Measurements from ENCODE around the gene ZBTB7C.
A peak's percentile ranks its signal among the peaks of the same experiment; 100 is the strongest.

Gene ZBTB7C

DNA sequence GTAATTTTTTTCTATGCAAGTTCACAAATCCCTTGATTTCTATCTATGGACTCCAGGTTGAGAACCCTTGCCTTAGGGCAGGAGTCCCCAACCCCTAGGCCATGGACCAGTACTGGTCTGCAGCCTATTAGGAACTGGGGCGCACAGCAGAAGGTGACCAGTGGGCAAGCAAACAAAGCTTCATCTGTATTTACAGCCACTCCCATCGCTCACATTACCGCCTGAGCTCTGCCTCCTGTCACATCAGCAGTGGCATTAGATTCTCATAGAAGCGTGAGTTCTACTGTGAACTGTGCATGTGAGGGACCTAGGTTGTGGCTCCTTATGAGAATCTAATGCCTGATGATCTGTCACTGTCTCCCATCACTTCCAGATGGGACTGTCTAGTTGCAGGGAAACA is 408.5 kb downstream of the ZBTB7C start:
- Histone ChIP-seq H3K4me3 (ENCODE audit: low read depth in 1 of 2, low read length in 1 of 2) (no peak overlapping the region), H3K27me3 (no peaks in the 10 kb centered on the region), H3K9me3 (no peaks in the 10 kb centered on the region), H3K27ac (no peak overlapping the region), H3K4me1 (ENCODE audit: control insufficient read depth in 1 of 2, insufficient read depth in 1 of 2, low read depth in 1 of 2, low read length in 1 of 2) (peaks cover 4 to 9% of the 10 kb centered on the region in 2 experiments), H3K36me3 (no peaks in the 10 kb centered on the region)
- TF ChIP-seq, protein P1, sequence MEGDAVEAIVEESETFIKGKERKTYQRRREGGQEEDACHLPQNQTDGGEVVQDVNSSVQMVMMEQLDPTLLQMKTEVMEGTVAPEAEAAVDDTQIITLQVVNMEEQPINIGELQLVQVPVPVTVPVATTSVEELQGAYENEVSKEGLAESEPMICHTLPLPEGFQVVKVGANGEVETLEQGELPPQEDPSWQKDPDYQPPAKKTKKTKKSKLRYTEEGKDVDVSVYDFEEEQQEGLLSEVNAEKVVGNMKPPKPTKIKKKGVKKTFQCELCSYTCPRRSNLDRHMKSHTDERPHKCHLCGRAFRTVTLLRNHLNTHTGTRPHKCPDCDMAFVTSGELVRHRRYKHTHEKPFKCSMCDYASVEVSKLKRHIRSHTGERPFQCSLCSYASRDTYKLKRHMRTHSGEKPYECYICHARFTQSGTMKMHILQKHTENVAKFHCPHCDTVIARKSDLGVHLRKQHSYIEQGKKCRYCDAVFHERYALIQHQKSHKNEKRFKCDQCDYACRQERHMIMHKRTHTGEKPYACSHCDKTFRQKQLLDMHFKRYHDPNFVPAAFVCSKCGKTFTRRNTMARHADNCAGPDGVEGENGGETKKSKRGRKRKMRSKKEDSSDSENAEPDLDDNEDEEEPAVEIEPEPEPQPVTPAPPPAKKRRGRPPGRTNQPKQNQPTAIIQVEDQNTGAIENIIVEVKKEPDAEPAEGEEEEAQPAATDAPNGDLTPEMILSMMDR (IDR thresholded peaks at IDR 0.05): no peak

DNA sequence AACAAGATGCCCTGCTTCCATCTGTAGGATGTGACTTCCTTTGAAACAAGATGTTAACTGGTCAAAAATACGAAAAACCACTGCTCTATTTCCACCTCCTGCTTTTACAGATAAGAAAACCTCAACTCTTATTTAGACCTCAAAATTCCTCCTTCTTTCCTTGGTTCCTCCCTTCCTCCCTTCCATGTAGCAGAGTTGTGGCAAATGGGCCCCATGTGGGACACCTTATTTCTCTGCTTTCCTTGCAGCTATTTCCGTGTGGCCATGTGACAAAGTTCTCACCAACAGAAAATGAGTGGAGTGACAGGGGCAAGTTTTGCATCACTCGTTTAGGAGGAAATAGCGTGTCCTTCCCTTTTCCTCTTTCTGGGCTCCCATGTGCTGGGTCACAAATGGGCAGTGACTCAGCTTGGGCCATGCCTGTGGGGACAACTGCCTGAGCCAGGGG is 409.4 kb downstream of the ZBTB7C start:
- TF ChIP-seq, protein P1 (IDR thresholded peaks at IDR 0.05): no peak
- Histone ChIP-seq H3K4me3 (ENCODE audit: low read depth in 1 of 2, low read length in 1 of 2) (no peak overlapping the region), H3K9me3 (no peaks in the 10 kb centered on the region), H3K27ac (peak overlapping the region; percentile 42), H3K4me1 (ENCODE audit: control insufficient read depth in 1 of 2, insufficient read depth in 1 of 2, low read depth in 1 of 2, low read length in 1 of 2) (peaks cover 4 to 9% of the 10 kb centered on the region in 2 experiments), H3K36me3 (no peaks in the 10 kb centered on the region), H3K27me3 (no peaks in the 10 kb centered on the region)

DNA sequence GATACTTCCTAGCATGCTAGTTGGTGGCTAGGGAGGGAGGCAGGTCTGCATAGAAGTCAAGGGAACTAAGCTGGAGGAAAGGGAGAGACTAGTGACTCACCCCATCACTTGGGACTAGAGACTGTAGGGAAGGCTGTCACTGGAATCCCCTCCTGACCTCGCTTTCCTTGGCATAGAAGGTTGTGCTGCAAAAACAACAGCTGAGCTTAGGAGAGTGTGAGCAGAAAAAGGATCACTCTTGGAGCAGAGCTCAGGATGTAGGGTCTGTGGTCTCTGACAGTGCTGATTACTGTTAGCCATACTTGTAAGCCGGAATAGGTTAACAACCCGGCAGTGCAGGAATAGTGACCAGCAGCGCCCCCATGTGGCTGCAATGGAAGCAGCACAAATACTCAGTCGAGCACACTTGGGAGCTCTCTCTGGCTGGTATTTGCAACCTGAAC is 411.8 kb downstream of the ZBTB7C start:
- Histone ChIP-seq H3K4me1 (ENCODE audit: control insufficient read depth in 1 of 2, insufficient read depth in 1 of 2, low read depth in 1 of 2, low read length in 1 of 2) (peaks cover 4 to 9% of the 10 kb centered on the region in 2 experiments), H3K27me3 (no peaks in the 10 kb centered on the region), H3K36me3 (no peaks in the 10 kb centered on the region), H3K9me3 (no peaks in the 10 kb centered on the region), H3K4me3 (ENCODE audit: low read depth in 1 of 2, low read length in 1 of 2) (no peak overlapping the region), H3K27ac (no peak overlapping the region)
- TF ChIP-seq, protein P1 (IDR thresholded peaks at IDR 0.05): no peak

DNA sequence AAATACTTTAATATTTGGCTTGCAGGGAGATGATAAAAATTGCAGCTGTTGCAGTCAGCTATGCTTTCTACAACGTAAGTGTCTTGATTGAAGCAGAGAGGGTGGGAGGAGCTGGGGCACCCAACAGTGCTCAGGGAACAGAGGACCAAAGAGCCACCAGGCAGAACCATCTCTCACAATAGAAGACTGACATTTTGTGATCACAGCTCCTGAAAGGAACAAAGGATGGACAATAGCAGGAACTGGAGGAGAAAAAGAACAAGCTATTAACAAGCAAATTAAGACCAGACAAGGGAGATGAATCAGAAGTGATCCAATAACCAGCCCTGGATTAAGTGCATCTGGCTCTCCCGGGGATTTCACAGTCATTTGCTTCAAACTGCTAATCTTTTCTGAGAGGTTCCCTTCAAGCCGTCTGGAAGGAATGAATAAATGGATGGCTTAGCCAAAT is 413.1 kb downstream of the ZBTB7C start:
- H3K4me1 ChIP-seq (ENCODE audit: control insufficient read depth in 1 of 2, insufficient read depth in 1 of 2, low read depth in 1 of 2, low read length in 1 of 2): peaks cover 4 to 9% of the 10 kb centered on the region in 2 experiments
- no peaks in the 10 kb centered on the region for H3K9me3 ChIP-seq
- TF ChIP-seq, protein P1 (IDR thresholded peaks at IDR 0.05): no peak
- H3K27me3 ChIP-seq: no peaks in the 10 kb centered on the region
- H3K4me3 ChIP-seq (ENCODE audit: low read depth in 1 of 2, low read length in 1 of 2): no peak overlapping the region
- H3K36me3 ChIP-seq: no peaks in the 10 kb centered on the region
- no peak overlapping the region for H3K27ac ChIP-seq

DNA sequence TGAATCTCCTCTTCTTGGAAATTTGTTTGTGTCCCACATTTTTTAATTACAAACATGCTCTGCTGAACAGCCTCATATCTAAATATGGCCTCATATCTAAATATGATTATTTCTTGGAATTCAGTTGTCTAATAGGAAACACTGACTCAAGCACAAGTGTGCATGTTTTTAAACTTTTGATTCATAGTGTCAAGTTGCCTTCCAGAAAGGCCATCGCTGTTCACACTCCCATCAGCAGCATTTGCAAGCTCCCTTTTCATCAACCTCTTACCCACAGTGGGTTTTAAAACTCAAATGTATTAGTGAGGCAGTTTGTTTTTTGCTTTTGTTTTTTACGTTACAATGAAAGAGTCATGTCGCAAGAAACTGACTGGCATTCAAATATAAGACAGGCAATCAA is 413.5 kb downstream of the ZBTB7C start:
- Histone ChIP-seq H3K4me1 (ENCODE audit: control insufficient read depth in 1 of 2, insufficient read depth in 1 of 2, low read depth in 1 of 2, low read length in 1 of 2) (peaks cover 4 to 9% of the 10 kb centered on the region in 2 experiments), H3K27me3 (no peaks in the 10 kb centered on the region), H3K27ac (no peak overlapping the region), H3K9me3 (no peaks in the 10 kb centered on the region), H3K4me3 (ENCODE audit: low read depth in 1 of 2, low read length in 1 of 2) (no peak overlapping the region), H3K36me3 (no peaks in the 10 kb centered on the region)
- TF ChIP-seq, protein P1 (IDR thresholded peaks at IDR 0.05): no peak

DNA sequence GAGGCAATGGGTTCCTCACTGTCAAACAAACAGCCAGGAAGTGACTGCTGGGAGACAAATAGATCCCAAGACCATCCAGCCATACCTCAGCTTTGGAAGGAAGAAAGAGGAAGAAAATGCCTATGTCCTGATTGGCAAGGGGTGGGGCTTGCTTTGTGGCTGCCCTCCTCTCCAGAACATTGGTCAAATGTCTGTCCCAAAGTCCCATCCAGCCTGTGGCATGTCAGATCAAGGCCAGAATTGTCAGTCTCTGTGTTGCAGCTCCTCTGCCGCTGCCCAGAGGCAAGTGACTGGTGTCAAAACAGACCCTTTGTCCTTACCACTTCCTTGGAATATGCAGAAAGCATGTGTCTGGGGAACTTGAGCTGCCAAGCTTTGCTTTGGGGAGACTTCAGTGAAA is 415.8 kb downstream of the ZBTB7C start:
- TF ChIP-seq, protein P1 (IDR thresholded peaks at IDR 0.05): no peak
- H3K27me3 ChIP-seq: no peaks in the 10 kb centered on the region
- no peaks in the 10 kb centered on the region for H3K4me1 ChIP-seq (ENCODE audit: control insufficient read depth in 1 of 2, insufficient read depth in 1 of 2, low read depth in 1 of 2, low read length in 1 of 2)
- H3K9me3 ChIP-seq: no peaks in the 10 kb centered on the region
- H3K4me3 ChIP-seq (ENCODE audit: low read depth in 1 of 2, low read length in 1 of 2): no peak overlapping the region
- H3K27ac ChIP-seq: no peak overlapping the region
- H3K36me3 ChIP-seq: no peaks in the 10 kb centered on the region

All from neutrophil (primary cell).